Ishikawa (cell line): ENCODE measurements around the gene JPT2.

ENCODE experiments used
- CEBPB ChIP-seq: IDR thresholded peaks from 2 replicates; pipeline ENCODE4 v1.6.1; 2012
- CREB1 ChIP-seq: IDR thresholded peaks from 2 replicates; pipeline ENCODE4 v1.6.1; 2012; ENCODE audit warnings: low read depth
- EGR1 ChIP-seq: IDR thresholded peaks from 2 replicates; pipeline ENCODE4 v1.6.1; 2012
- EP300 ChIP-seq: IDR thresholded peaks from 2 replicates; pipeline ENCODE4 v1.6.1; 2012; ENCODE audit warnings: borderline replicate concordance
- FOXM1 ChIP-seq: IDR thresholded peaks from 2 replicates; pipeline ENCODE4 v1.6.1; 2012; ENCODE audit warnings: low read depth, borderline replicate concordance
- MAX ChIP-seq: IDR thresholded peaks from 2 replicates; pipeline ENCODE4 v1.6.1; 2012
- NFIC ChIP-seq: IDR thresholded peaks from 2 replicates; pipeline ENCODE4 v1.6.1; 2012
- RAD21 ChIP-seq: IDR thresholded peaks from 2 replicates; pipeline ENCODE4 v1.6.1; 2012; ENCODE audit warnings: low read depth
- REST ChIP-seq: IDR thresholded peaks from 2 replicates; pipeline ENCODE4 v1.6.1; 2012; ENCODE audit warnings: low read depth, mild to moderate bottlenecking
- TAF1 ChIP-seq: IDR thresholded peaks from 2 replicates; pipeline ENCODE4 v1.6.1; 2012; ENCODE audit warnings: low read depth, mild to moderate bottlenecking
- TCF12 ChIP-seq: IDR thresholded peaks from 2 replicates; pipeline ENCODE4 v1.6.1; 2012; ENCODE audit warnings: low read depth
- TEAD4 ChIP-seq: IDR thresholded peaks from 2 replicates; pipeline ENCODE4 v1.6.1; 2012
- USF1 ChIP-seq: IDR thresholded peaks from 2 replicates; pipeline ENCODE4 v1.6.1; 2012
- YY1 ChIP-seq: IDR thresholded peaks from 2 replicates; pipeline ENCODE4 v1.6.1; 2012; ENCODE audit warnings: low read depth
- ZBTB7A ChIP-seq: IDR thresholded peaks from 2 replicates; pipeline ENCODE4 v1.6.1; 2012; ENCODE audit warnings: low read depth

Gene JPT2

DNA sequence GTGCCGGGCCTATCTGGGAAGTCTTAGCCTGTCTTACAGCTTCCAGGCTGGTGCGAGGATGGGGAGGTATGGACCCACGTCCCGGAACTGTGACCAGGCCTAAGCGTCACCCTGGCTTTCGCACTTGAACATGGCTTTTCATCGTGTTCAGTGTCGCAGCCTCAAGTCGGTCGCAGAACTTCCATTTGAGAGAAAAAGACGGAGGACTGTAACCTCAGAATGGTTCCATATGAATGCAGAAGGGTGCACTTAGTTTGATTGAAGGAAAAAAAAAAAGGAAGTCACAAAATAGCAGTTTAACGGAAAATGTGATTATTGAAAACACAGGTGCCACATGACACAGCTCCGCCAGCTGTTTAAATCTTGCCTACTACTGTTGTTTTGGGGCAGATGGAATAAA lies 30.2 kb upstream of the JPT2 start:
- TF ChIP-seq FOXM1 (no peak), ZBTB7A (no peak), REST (no peak), NFIC (no peak), YY1 (no peak), USF1 (no peak)

GRCh38 chr16:1650131-1650530 lies 27.9 kb upstream of the JPT2 start:
- TF ChIP-seq NFIC (no peak), RAD21 (no peak)

- TF ChIP-seq TEAD4: no peak
- TF ChIP-seq CEBPB: no peak
- no peak for TF ChIP-seq USF1
- no peak for TF ChIP-seq CREB1
- TF ChIP-seq TCF12: no peak
- TF ChIP-seq MAX: no peak
- TF ChIP-seq TAF1: no peak
- TF ChIP-seq EGR1: no peak
- no peak for TF ChIP-seq NFIC
- no peak for TF ChIP-seq RAD21
- no peak for TF ChIP-seq FOXM1
- no peak for TF ChIP-seq ZBTB7A
These were observed 26.7 kb upstream of the JPT2 start for GRCh38 chr16:1651094-1651973.

- TF ChIP-seq NFIC: no peak
- no peak for TF ChIP-seq TAF1
- TF ChIP-seq REST: no peak
- TF ChIP-seq RAD21: no peak
- TF ChIP-seq TEAD4: no peak
- TF ChIP-seq CEBPB: no peak
- TF ChIP-seq TCF12: no peak
These were observed 26.1 kb upstream of the JPT2 start for GRCh38 chr16:1651974-1652312.

GRCh38 chr16:1653023-1653422 lies 25.1 kb upstream of the JPT2 start:
- TF ChIP-seq FOXM1 (no peak), EP300 (no peak), USF1 (no peak), TEAD4 (no peak), EGR1 (no peak), REST (no peak), YY1 (no peak), MAX (no peak)
